ENCODE measurements around the gene STX11. TPM values are rescaled to one million over a fixed set of nuclear protein-coding genes. Genes with fewer than 3 reads are reported as not detected.

STX11 gene
- polyA plus RNA-seq, 2 of the 4 experiments (the other 2 are of a cell fraction), result 0.36 to 0.78 TPM

DNA sequence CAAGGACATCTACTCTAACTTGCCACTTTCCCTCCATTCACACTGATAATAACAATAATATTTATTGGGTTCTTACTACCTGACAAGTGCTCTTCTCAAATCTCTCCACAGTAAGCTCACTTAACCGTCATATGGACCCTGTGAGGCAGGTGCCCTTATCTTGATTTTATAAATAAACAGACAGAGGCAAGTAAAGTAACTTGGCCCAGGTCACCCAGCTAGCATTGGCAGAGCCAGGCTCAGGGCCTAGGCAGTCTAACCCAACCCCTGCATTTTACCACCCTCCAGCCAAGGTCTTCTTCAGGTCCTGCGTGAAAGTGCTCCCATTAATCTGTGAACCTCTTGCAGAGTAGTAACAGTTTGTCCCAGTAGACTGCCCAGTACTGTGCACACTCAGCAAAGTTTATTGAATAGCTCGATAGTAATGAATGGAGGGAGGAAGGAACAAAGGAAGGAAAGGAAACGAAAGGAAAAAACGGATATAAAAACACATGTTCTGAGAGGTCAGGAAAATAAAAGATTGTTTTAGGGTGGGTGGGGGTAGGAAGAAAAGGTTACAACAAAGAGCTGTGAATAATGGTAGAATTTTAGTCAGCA lies 17.0 kb upstream of the STX11 start:
- Histone ChIP-seq H3K27ac (no peak overlapping the region), H3K9me3 (no peaks in the 10 kb centered on the region), H3K4me3 (no peak overlapping the region), H3K4me2 (no peak overlapping the region), H3K4me1 (peaks cover 5% of the 10 kb centered on the region; the same call in 2 of the 3 replicates)
- 85% methylated on average over 5 of the region's 5 CpGs for WGBS (ENCODE audit: missing lambda C conversion rate)
- DNase-seq (ENCODE audit: low read depth in 1 of 2, low spot score in 1 of 2) (no peak), FAIRE-seq (no peak), ATAC-seq (no peak)
- ChIA-PET CTCF (interaction anchor here (0.6 kb wide), 1 partner anchor 567 kb away, joined by 3 read pairs; no protein-coding TSS in a partner anchor), POLR2A (no interaction called here)
- TF ChIP-seq EP300 (IDR thresholded peaks at IDR 0.05) (no peak), ZSCAN20 (CRISPR knock-in tag; IDR thresholded peaks at IDR 0.05) (no peak), EHMT2 (IDR thresholded peaks at IDR 0.05; ENCODE audit: low read depth) (no peak), E2F6 (IDR thresholded peaks at IDR 0.05; ENCODE audit: borderline replicate concordance, low read depth) (no peak), CBX2 (IDR thresholded peaks at IDR 0.05; ENCODE audit: borderline replicate concordance, low read depth) (no peak), HEYL (CRISPR knock-in tag; IDR thresholded peaks at IDR 0.05) (no peak), RARB (CRISPR knock-in tag; IDR thresholded peaks at IDR 0.05) (no peak)

GRCh38 chr6:144134176-144134575 lies 16.1 kb upstream of the STX11 start:
- ATAC-seq (no peak), DNase-seq (ENCODE audit: low read depth in 1 of 2, low spot score in 1 of 2) (no peak), FAIRE-seq (no peak)
- WGBS (ENCODE audit: missing lambda C conversion rate), result 91% methylated on average over 2 of the region's 2 CpGs
- TF ChIP-seq FOSL2 (IDR thresholded peaks at IDR 0.05) (no peak), FOSL2 (CRISPR knock-in tag; IDR thresholded peaks at IDR 0.05) (no peak), NPAS2 (CRISPR knock-in tag; IDR thresholded peaks at IDR 0.05; ENCODE audit: borderline replicate concordance) (no peak), PBX3 (IDR thresholded peaks at IDR 0.05) (no peak), RCOR1 (IDR thresholded peaks at IDR 0.05; ENCODE audit: low read depth, low read length) (no peak), PHF8 (IDR thresholded peaks at IDR 0.05; ENCODE audit: borderline replicate concordance, low read depth) (no peak), KDM5A (IDR thresholded peaks at IDR 0.05) (no peak), SMC3 (IDR thresholded peaks at IDR 0.05) (no peak), JUN (IDR thresholded peaks at IDR 0.05) (no peak), E2F6 (IDR thresholded peaks at IDR 0.05; ENCODE audit: borderline replicate concordance, low read depth) (no peak), HDAC2 (IDR thresholded peaks at IDR 0.05) (no peak), NR3C1 (IDR thresholded peaks at IDR 0.05) (no peak), MAFK (IDR thresholded peaks at IDR 0.05; ENCODE audit: partially characterized antibody) (no peak)
- TF ChIP-seq, protein P1, sequence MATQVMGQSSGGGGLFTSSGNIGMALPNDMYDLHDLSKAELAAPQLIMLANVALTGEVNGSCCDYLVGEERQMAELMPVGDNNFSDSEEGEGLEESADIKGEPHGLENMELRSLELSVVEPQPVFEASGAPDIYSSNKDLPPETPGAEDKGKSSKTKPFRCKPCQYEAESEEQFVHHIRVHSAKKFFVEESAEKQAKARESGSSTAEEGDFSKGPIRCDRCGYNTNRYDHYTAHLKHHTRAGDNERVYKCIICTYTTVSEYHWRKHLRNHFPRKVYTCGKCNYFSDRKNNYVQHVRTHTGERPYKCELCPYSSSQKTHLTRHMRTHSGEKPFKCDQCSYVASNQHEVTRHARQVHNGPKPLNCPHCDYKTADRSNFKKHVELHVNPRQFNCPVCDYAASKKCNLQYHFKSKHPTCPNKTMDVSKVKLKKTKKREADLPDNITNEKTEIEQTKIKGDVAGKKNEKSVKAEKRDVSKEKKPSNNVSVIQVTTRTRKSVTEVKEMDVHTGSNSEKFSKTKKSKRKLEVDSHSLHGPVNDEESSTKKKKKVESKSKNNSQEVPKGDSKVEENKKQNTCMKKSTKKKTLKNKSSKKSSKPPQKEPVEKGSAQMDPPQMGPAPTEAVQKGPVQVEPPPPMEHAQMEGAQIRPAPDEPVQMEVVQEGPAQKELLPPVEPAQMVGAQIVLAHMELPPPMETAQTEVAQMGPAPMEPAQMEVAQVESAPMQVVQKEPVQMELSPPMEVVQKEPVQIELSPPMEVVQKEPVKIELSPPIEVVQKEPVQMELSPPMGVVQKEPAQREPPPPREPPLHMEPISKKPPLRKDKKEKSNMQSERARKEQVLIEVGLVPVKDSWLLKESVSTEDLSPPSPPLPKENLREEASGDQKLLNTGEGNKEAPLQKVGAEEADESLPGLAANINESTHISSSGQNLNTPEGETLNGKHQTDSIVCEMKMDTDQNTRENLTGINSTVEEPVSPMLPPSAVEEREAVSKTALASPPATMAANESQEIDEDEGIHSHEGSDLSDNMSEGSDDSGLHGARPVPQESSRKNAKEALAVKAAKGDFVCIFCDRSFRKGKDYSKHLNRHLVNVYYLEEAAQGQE (IDR thresholded peaks at IDR 0.05), result no peak
- no peak overlapping the region for H3K27ac ChIP-seq
- ChIA-PET POLR2A (no interaction called here), CTCF (no interaction called here)
- H3K4me3 ChIP-seq, result no peak overlapping the region
- no peaks in the 10 kb centered on the region for H3K9me3 ChIP-seq
- no peak overlapping the region for H3K4me2 ChIP-seq
- peaks cover 5% of the 10 kb centered on the region; the same call in 2 of the 3 replicates for H3K4me1 ChIP-seq

Data from A549 (cell line).